ENCODE measurements around the gene SMTNL2.
"Not testable (repeated sequence)": the region's sequence is repeated elsewhere in the genome, so short reads cannot be mapped to it uniquely, and the experiment has no call there.

Gene SMTNL2

DNA sequence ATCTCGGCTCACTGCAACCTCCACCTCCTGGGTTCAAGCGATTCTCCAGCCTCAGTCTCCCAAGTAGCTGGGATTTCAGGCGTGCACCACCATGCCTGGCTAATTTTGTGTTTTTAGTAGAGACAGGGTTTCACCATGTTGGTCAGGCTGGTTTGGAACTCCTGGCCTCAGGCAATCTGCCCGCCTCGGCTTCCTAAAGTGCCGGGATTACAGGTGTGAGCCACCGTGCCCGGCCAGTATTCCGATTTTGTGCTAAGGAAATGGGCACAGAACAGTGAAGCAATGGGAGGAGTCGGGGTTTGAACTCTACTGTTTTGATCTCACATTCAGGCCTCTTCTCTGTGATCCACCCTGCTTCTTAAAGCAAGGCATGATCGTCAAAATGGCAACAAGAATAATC, 20.4 kb downstream of the SMTNL2 start:
- DNase-seq: not testable (repeated sequence)

DNA sequence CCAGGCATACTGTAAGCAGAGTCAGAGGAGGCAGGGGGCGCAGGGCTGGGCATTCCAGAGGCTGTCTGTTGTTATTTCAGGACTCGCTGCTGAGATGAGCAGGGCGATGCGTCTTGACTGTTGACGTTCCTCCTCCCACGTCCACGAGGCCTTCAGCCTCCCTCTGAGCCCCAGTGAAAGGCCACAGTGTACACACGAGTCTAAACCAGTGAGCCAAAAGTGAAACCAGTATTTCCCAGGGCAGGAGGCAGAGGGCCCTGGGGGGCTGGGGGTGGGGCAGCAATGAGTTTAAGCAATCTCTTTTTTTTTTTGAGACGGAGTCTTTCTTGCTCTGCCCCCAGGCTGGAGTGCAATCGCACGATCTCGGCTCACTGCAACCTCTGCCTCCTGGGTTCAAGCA, 21.5 kb downstream of the SMTNL2 start:
- DNase-seq: no peak

DNA sequence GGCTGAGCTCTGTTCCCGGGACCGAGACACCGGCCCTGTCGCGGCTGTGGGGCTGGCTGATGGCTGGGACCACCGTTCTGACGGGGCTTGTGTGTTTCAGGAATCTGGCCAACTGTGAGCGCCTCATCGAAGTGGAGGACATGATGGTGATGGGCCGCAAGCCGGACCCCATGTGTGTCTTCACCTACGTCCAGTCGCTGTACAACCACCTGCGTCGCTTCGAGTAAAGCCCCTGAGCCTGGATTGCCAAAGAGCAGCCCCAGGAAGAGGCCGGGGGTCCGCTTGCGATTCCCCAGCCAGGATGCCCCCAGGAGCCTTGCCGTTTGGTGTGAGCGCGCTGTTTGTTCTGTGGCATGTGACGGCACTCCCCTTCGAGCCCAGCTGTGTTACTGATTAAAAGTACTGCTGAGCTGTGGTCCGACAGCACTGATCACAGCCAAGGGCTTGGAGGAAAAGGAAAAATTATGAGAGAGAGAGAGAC, 23.0 kb downstream of the SMTNL2 start:
- no peak for DNase-seq

DNA sequence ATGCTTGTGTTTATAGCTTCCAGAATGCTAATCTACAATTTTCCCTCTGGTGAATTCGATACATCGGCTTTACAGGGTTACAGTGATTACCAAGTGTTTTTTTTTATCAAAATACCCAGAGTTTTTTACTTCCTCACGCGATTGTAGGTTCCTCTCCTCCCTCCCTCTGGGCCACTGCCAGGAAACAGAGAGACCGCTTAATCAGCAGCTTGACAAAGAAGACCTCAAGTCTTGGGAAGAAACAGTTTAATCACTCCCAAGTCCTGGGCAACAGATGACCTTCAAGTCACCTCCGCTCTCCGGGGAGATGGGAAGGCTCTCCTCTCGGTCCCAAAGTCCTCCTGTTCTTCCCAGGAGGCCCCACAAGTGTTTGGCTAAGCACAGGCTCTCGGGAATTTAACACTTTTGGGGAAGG, 23.5 kb downstream of the SMTNL2 start:
- no peak for DNase-seq

DNA sequence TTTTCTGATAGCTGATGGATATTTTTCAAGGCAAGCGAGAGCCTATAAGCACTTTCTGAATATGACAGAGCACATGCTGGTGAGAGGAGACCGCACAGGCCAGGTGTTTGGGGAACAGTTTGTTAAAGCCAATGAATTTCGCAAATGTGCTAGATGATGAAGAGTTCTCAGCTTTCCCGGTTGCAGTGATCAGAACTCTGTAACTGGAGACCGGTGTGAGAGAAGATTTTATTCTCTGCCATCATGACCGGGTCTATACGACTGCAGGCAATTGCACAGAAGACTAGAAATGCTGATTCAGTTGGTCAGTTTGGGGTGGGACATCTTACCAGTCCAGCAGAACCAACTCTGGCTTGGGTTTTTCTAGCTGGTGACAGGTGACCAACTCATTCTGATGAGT, 25.4 kb downstream of the SMTNL2 start:
- DNase-seq: no peak

DNA sequence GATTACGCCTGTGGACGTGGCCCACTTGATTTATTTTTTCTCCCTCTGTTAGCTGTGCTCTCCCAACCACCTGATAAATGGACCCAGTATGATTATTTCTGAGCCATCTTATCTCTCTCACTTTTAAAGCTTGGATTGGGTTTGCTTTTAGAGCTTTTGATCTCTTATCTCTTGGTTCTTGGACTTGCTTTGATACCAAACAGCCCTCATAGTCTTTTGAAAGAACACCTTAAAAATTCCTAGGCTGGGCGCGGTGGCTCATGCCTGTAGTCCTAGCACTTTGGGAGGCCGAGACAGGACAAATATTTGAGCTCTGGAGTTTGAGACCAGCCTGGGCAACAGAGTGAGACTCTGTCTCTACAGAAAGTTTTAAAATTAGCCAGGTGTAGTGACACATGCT, 25.8 kb downstream of the SMTNL2 start:
- no peak for DNase-seq

DNA sequence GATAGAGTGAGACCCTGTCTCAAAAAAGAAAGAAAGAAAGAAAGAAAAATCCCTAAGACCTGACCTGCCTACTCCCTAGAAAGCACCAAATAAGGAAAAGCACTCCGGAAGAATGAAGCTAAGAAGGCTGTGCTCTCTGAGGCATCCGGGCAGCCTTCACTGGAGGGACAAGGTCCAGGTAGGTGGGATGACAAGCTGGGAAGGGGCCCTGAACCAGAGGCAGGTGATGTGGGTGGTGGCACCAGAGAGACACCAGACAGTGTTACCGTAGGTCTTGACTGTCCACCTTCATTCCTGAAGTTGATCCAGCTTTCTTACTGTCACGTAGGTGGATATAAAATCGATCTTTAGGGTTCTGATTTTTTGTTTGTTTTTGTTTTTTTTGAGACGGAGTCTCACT, 26.3 kb downstream of the SMTNL2 start:
- DNase-seq: no peak

DNA sequence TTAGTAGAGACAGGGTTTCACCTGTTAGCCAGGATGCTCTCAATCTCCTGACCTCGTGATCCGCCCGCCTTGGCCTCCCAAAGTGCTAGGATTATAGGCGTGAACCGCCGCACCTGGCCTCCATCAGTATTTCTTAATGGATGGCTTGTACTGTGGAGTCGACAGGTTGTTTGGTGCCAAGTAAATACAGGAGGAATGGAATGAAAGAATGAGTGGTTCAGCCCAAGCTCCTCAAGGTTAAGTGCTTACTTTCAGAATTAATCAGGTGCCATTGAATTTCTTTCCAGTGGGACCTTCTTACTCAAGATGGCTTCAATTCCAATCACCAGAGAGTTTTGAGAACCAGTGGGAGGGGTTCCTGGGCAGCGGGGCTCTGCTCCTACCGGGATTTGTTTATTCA, 32.1 kb downstream of the SMTNL2 start:
- no peak for DNase-seq

DNA sequence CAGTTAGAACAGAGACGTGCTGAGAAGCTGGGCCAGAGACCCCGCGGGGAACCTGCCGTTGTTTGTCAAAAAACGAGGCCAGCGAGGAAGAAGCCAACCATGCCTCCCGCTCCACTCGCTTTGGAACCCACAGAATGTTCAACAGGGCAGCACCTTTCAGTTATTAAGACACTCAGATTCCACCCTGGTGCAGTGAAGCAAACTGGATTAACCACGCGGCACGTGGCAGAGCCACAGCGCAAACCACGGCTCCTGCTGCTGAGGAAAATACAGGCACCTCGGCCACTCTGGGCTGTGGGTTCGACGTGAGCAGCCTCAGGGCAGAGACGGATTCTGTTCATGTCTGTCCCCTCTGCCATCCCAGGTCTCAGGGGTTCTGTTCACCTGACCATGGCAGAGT, 32.8 kb downstream of the SMTNL2 start:
- no peak for DNase-seq

DNA sequence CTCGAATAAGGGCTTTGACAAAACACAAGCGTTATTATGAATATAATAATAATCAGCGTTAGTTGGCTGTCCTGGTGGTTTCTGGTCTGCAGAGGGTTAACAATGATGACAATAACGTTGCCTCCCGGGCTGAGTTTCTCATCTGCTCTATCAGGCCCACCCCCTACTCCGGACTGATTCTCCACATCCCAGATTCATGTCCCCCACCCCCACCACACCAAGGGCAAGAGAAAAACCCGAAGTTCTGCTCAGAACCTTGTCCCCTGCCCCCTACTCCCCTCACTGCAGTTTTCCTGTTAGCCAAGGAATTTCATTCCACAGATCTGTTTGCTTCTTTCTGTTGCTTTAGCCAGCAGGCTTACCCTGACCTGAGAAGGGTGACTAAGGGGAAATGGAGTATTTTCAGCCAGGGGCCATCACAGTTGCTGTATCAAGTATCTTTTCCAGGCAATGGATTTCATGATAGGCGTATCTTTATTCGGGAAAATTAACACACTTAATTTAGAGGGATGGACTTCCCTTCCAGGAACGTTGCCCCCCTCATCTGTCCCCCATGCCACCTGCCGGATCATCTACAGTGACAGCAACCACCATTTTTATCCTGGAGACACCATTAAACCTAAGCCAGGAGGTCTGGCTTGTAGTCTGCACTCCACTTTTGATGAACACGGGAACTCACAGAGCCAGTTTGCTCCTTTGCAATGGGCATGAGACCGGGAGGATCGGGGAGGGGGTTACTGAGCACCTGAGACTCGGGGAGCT, 33.4 kb downstream of the SMTNL2 start:
- no peak for DNase-seq

DNA sequence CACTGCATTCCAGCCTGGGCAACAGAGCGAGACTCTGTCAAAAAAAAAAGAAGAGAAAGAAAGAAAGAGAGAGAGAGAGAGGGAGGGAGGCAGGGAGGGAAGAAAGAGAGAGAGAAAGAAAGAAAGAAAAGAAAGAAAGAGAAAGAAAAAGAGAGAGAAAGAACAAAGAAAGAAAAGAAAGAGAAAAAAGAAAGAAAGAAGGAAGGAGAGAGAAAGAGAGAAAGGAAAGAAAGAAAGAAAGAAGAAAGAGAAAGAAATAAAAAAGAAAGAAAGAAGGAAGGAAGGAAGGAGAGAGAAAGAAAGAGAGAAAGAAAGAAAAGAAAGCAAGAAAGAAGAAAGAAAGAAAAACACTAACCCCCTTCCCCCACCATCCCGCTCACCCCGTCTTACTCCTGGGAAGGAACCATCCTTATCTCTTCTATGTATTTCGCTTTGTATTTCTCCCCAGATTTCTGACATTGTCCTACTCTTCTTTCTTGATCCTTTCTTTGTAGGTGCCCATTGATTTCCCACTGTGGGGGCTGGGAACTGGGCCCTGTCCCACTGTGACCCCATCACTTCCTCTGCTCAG, 36.3 kb downstream of the SMTNL2 start:
- DNase-seq: no peak

DNA sequence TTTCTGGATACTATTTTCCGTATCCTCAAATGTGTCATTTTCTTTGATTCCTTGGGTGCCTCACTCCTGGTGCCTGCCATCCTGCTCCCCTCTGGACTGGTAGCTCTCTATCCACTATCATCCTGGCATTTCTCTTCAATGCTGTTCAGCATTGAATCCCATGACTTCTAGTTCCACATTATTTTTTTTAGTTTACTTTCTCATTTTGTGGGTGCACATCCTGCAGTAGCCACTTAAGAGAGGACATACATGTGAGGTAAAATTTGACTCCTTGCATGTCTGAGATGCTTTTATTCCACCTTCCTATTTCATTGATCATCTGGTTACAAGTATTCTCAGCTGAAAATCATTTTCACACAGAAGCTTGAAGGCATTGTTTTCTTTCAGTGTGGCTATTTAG, 38.0 kb downstream of the SMTNL2 start:
- no peak for DNase-seq

DNA sequence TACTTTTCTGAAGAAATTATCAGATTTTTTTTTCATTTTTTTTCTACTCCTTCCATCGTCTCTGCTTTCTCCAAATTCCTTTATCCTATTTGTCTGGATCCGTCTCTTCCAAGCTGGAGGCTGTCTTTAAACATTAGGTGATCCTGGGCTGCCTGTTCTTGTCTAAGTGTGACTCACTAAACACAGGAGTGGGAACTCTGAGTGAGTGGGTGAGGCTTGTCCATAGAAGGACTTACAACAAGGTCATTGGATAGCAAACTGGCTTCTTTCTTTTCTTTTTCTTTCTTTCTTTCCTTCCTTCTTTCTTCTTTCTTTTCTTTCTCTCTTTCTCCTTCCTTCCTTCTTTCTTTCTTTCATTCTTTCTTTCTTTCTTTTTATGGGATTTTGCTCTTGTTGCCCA, 38.9 kb downstream of the SMTNL2 start:
- no peak for DNase-seq

DNA sequence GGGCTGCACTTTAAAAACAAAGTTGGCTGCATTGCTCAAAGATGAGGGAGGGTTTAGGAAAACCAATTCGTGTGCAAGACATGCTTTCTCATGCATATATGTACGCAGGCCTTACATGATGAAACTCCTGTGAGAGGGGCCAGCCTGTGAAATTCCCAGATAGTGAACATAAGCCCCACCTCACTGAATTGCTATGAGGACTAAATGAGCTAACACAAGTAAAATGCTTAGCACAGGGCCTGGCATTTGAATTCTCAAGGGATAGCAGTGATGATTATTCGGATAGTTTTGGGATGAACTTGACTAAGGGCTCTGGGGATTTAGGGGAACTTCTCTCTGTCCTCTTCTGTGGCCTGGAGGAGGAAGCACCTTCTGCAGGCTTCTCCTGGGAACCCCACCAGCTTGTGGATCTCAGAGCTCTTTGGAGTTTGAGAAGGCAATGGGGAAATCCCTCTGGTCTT, 40.2 kb downstream of the SMTNL2 start:
- DNase-seq: not testable (repeated sequence)

DNA sequence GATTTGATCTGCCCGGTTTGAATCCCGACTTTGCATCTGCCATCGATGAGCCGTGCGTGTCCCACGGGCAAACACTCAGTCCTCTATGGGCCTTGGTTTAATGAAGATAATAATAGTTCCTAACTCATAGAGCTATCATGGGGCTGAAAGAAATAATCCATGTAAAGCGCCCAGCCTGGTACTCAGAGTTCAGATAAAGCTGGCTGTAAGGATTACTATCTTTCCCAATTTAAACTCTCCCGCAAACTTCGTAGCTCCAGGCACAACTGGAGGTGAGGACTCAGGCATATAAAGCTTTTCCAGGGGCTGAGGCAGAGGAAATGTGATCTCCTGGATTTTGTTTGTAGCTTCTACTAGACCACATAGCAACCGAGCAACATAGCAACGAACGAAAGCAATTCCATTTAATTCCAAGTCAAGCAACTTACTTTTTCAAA, 40.9 kb downstream of the SMTNL2 start:
- DNase-seq: no peak

DNA sequence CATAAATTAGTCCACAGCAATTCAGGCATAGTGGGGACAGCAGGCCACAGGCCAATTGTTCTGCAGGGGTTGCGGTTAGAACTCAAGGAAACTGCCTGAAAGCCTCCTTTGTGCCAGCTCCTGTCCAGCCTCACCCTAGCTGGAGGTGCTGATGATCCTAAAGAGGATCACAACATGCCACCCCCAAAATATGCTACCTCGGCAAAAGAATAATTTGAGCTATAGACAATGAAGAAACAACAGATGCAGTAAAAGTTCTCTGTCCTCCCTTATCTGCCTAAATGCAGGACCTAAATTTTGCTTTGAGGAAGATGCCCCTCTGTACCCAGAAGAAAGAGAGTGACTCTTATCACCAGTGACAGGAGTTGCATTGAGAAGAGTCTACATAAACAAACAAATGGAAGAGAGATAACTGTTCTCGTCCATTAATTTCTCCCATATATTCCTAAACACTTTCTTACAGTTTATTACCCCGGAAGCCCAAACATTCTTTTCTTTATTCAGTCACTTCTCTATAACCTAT, 42.5 kb downstream of the SMTNL2 start:
- no peak for DNase-seq

DNA sequence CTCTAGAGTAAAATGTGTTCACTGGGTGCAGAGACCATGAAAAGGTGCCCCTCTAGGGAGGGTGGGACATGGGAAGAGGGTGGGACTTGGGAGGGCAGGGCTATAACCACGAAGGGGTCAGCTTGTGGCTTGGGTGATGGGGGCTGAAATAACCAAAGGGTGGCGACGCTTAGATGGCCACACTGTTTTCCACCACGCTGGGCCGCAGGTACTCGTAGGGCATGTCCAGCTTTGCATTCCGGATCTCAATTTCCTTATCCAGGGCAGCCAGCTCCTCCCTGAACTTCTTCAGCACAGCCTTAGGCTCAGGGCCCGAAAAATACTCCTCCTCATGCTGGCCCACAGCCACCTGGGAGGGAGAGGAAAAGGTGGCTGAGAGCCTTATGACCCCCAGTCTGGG, 47.1 kb downstream of the SMTNL2 start:
- DNase-seq: no peak

DNA sequence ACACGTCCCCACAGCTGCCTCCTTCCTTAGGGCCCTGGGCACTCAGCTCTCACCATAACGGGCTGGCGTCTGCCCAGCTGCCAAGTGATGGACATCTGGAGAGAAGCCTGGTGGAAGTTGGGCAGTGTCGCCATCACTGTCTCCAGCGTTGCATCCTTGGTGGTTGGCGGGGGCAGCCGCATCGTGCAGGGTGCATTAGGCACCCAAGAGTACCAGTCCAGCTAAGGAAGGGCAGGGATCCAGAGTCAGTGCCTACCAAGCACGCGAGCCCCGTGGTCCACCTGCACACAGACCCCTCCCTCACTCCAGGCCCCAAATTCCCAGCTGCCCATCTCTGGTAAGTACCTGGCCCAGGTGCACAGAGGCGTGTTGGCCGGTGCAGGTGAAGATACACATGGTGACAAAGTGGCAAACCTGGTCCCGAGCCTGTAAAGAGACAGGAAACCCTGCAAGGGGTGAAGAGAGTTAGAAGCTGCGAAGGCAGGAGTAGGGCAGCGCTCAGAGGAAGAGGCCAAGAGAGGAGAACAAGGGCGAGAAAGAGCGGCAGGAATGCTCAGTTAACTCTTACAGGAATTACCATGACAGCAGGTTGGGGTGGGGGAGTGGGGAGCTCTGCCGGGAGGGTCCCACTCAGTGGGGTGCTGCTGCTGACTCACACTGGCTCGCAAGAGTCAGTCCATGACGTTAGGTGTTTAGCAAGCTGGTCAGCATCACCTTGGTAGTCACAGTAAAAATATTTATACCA, 47.7 kb downstream of the SMTNL2 start:
- no peak for DNase-seq

DNA sequence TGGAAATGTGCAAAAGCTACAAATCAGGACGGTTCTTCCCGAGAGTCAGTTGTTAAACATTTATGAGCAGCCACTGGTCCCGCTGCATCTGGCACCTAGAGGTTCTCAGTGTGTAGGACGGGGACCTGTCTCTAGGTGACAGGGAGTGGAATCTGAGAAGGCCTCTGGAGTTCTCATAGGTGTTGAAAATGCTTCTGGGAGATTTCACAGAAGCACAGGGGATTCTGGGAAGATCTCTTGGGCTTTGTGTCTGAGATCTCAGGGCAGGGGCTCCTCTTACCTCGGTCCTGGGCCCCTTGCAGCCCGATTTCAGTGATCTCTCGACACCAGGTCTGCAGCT, 48.2 kb downstream of the SMTNL2 start:
- DNase-seq: no peak

DNA sequence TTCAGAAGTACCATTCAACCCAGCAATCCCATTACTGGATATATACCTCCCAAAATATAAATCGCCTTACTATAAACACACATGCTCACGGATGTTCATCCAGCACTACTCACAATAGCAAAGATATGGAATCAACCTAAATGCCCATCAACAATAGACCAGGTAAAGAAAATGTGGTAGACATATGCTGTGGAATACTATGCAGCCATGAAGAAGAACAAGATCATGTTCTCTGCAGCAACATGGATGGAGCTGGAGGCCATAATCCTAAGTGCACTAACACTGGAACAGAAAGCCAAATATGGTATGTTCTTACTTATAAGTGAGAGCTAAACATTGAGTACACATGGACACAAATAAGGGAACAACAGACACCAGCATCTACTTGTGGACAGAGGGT, 49.3 kb downstream of the SMTNL2 start:
- DNase-seq: no peak

DNA sequence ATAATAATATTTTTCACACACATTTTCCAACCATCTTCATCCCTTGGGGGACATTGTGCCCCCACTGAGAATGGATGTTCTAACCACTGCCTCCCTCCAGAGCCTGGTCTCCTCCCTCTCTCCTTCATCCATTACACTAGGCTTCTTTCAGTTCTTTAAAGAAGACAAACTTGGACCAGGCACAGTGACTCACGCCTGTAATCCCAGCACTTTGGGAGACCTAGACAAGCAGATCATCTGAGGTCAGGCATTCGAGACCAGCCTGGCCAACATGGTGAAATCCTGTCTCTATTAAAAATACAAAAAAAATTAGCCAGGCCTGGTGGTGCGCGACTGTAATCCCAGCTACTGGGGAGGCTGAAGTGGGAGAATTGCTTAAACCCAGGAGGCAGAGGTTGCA, 50.6 kb downstream of the SMTNL2 start:
- no peak for DNase-seq

DNA sequence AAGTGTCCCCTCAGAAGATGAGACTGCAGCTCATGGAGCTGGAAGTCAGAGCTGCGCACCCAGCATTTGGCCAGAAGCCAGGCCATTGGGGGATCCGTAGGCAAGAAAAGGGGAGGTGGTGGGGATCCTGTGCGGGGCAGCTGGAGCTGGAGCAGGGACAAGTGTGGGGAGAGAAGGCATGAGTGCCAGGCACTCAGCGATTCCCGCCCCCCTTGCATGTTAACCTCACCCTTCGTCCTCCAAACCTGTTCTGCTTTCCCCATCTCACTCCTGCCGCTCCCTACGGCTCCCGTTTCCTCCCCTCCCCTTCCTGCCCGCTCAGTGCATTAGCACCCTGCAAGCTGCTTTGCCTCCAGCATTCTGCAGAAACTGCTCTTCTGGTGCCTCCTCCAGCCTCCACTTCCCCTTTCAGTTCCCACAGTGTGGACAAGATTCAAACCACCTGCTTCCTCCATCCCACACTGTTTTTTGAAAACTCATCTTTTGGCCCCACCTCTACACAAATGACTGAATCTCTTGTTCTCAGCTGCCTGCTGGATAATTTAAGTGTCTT, 51.6 kb downstream of the SMTNL2 start:
- DNase-seq: no peak

DNA sequence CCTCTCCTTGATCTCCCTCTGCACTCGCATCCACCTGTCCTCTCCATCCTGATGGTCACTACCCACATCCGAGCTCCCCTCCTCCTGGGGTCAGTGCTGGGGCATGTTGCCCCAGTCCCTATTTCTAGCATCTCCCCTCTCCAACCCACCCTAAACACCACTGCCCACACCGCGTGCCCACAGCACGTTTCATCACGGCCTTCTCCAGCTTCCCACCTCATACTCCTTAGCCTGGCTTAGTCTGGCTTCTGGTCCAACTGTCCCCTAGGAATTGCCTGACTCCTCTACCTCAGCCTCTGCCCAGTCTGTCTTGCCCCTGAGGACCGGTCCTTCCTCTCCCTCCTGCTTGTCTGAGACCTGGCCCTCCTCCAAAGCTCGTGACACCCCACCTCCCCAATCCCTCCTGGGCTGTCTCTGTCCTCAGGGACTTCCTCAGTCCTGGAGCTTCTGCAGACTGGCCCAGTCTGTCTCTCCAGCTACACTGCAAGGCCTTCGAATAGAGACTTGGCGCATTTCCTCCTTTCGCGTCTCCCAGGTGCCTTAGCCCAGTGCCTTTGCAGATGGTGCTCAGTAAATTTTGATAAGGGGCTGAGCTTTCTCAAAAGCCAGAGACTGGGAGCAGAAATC, 52.3 kb downstream of the SMTNL2 start:
- DNase-seq: no peak

Measured in activated T-cell treated with anti-CD3 and anti-CD28 coated beads, Interleukin-2, amount 50 U/mL, for 1 hour (primary cell).